Measurements from ENCODE around the gene BOLA3.

- no peak for TF ChIP-seq REST (IDR thresholded peaks at IDR 0.05; ENCODE audit: insufficient read depth in 1 of 2, low read depth in 2 of 2, low read length in 2 of 2)
- no peak for TF ChIP-seq TAF1 (IDR thresholded peaks at IDR 0.05; ENCODE audit: borderline replicate concordance, insufficient read depth, low read length)
- TF ChIP-seq POLR2AphosphoS5 (IDR thresholded peaks at IDR 0.05; ENCODE audit: low read depth, low read length): no peak
- no peak for TF ChIP-seq SIN3A (IDR thresholded peaks at IDR 0.05; ENCODE audit: borderline replicate concordance, insufficient read depth, low read length)
- TF ChIP-seq FOXP2 (optimal IDR thresholded peaks at IDR 0.05; ENCODE audit: borderline replicate concordance, extremely low read depth, extremely low read length, insufficient read depth): no peak
Observed at GRCh38 chr2:74168739-74169138, 21.0 kb upstream of the BOLA3 start.
